Spleen (tissue), 7 donors: ENCODE measurements around the gene KDF1.

Experiments used
- CTCF ChIP-seq, 11 experiments: fragments of 200-600 bp in 7 of 11; fragments of 450-650 bp in 4 of 11; sonication (generic) in 4 of 11; IDR thresholded peaks in 8 of 11; conservative IDR thresholded peaks in 3 of 11; 1 replicate in 7 of 11; 2 replicates in 4 of 11; pipeline versions ENCODE4 v1.4.0 to v1.8.0; 2016 to 2021; ENCODE audit warnings: antibody characterized with exemption in 11 of 11, inconsistent platforms in 4 of 11, mild to moderate bottlenecking in 1 of 11
- POLR2A ChIP-seq, 3 donors: fragments of 450-650 bp; IDR thresholded peaks; one replicate each; pipeline ENCODE4 v1.5.1; 2017; ENCODE audit warnings: antibody characterized with exemption in 3 of 3, mild to moderate bottlenecking in 1 of 3
- POLR2AphosphoS5 ChIP-seq, 3 donors: sonication (generic); formaldehyde crosslinking; IDR thresholded peaks; one replicate each; pipeline ENCODE4 v1.5.1; 2017; ENCODE audit warnings: antibody characterized with exemption in 3 of 3
- donor health status: DM: no; HTN: no; CAD: no; lungs with moderate emphysema.
- donor health status: DM: no; HTN: no; CAD: no.
- donor health status: DM: no; HTN: no; CAD: no.

GRCh38 chr1:26946270-26946669 lies 14.0 kb downstream of the KDF1 start:
- TF ChIP-seq POLR2A (IDR thresholded peaks at IDR 0.05) (no peak), CTCF (IDR thresholded peaks at IDR 0.05 in 8 of 11, conservative IDR thresholded peaks at IDR 0.05 in 3 of 11) (no peak), POLR2AphosphoS5 (IDR thresholded peaks at IDR 0.05) (no peak)
